H1 (cell line): Measurements from ENCODE around the gene CCDC102A. TPM values are rescaled to one million over a fixed set of nuclear protein-coding genes. Genes with fewer than 3 reads are reported as not detected.

Source experiments
- CTCF ChIA-PET: fragments of 300-600 bp; sonication (Branson Sonifier 250); formaldehyde crosslinking; loops from one replicate; lab custom pipeline; 2021; ENCODE audit not compliant: partially characterized antibody; lab: Charles Lee
- POLR2A ChIA-PET: fragments of 300-600 bp; sonication (Branson Sonifier 250); formaldehyde crosslinking; loops from one replicate; lab custom pipeline; 2021; ENCODE audit warnings: inconsistent platforms; ENCODE audit not compliant: partially characterized antibody; lab: Charles Lee
- DNase-seq, 2 experiments: peaks; one replicate each; pipeline versions ENCODE4 v3.0.0 to v3.0.0-alpha.2; 2010 to 2022; ENCODE audit warnings: low spot score in 2 of 2, low read depth in 1 of 2, mixed read lengths in 1 of 2
- FAIRE-seq: peaks from 2 replicates; lab custom pipeline; 2011; peaks lifted over from hg19 to GRCh38; lab: Jason Lieb, UNC
- H2AFZ ChIP-seq: 2 replicates; pipeline ENCODE4 v1.8.1; 2012; ENCODE audit warnings: low read length, inconsistent platforms
- H2AK5ac ChIP-seq: 2 replicates; pipeline ENCODE4 v1.6.1; 2013; ENCODE audit warnings: low read depth, low read length
- H2BK120ac ChIP-seq: replicated peaks from 2 replicates; pipeline ENCODE3; 2013; ENCODE audit warnings: low read depth, low read length, inconsistent platforms
- H2BK12ac ChIP-seq: 2 replicates; pipeline ENCODE4 v1.6.1; 2013; ENCODE audit warnings: low read depth, low read length
- H2BK15ac ChIP-seq: 2 replicates; pipeline ENCODE4 v1.6.1; 2013; ENCODE audit warnings: low read length
- H2BK20ac ChIP-seq: 2 replicates; pipeline ENCODE4 v1.6.1; 2013; ENCODE audit warnings: low read length
- H2BK5ac ChIP-seq: 2 replicates; pipeline ENCODE4 v1.6.1; 2013; ENCODE audit warnings: low read depth, low read length
- H3K14ac ChIP-seq: 2 replicates; pipeline ENCODE4 v1.6.1; 2013; ENCODE audit warnings: inconsistent platforms; ENCODE audit not compliant: insufficient read length
- H3K18ac ChIP-seq: 2 replicates; pipeline ENCODE4 v1.6.1; 2013; ENCODE audit warnings: low read length; ENCODE audit errors: extremely low read depth
- H3K23ac ChIP-seq: 2 replicates; pipeline ENCODE4 v1.6.1; 2013; ENCODE audit warnings: inconsistent platforms; ENCODE audit not compliant: insufficient read length
- H3K23me2 ChIP-seq: 2 replicates; pipeline ENCODE4 v1.6.1; 2013; ENCODE audit warnings: low read depth, low read length
- H3K27ac ChIP-seq: 2 replicates; pipeline ENCODE4 v1.6.1; 2011; ENCODE audit warnings: low read depth, low read length, inconsistent platforms
- H3K27me3 ChIP-seq, 4 experiments: replicated peaks in 1 of 4; 1 replicate in 1 of 4; 2 replicates in 3 of 4; pipeline versions ENCODE4 v1.6.1 to v1.8.1; 2011 to 2013; ENCODE audit warnings: low read length in 3 of 4, mild to moderate bottlenecking in 3 of 4, inconsistent platforms in 2 of 4, mixed read lengths in 2 of 4, moderate library complexity in 1 of 4; ENCODE audit not compliant: control insufficient read depth in 3 of 4, insufficient read depth in 3 of 4; ENCODE audit errors: extremely low read depth in 1 of 4
- H3K36me3 ChIP-seq, 4 experiments: 2 replicates each; pipeline versions ENCODE4 v1.6.1 to v1.8.1; 2011 to 2013; ENCODE audit warnings: mild to moderate bottlenecking in 4 of 4, low read length in 3 of 4, moderate library complexity in 2 of 4, control low read depth in 1 of 4, inconsistent platforms in 1 of 4; ENCODE audit not compliant: insufficient read depth in 4 of 4, control insufficient read depth in 2 of 4
- H3K4ac ChIP-seq: replicated peaks from 2 replicates; pipeline ENCODE3; 2013; ENCODE audit warnings: low read length, low read depth, mixed read lengths, inconsistent platforms; ENCODE audit not compliant: insufficient read length
- H3K4me1 ChIP-seq, 4 experiments: replicated peaks in 1 of 4; 1 replicate in 1 of 4; 2 replicates in 3 of 4; pipeline versions ENCODE4 v1.6.1 to v1.8.1; 2011 to 2013; ENCODE audit warnings: low read length in 3 of 4, inconsistent platforms in 2 of 4, mixed read lengths in 1 of 4; ENCODE audit not compliant: insufficient read depth in 4 of 4, control insufficient read depth in 3 of 4
- H3K4me2 ChIP-seq, 2 experiments: 2 replicates each; pipeline versions ENCODE4 v1.6.1 to v1.8.1; 2011 to 2013; ENCODE audit warnings: low read depth in 2 of 2, low read length in 2 of 2, control low read depth in 1 of 2, inconsistent platforms in 1 of 2, mild to moderate bottlenecking in 1 of 2; ENCODE audit not compliant: insufficient read depth in 1 of 2
- H3K4me3 ChIP-seq, 4 experiments: fragments of 200-600, 300-600 bp in 1 of 4; sonication (generic), shearing (Covaris generic), sonication (Bioruptor Twin) in 1 of 4; 2 replicates each; pipeline versions ENCODE4 v1.5.1 to v1.8.1; 2011 to 2016; ENCODE audit warnings: low read length in 4 of 4, low read depth in 3 of 4, control low read depth in 2 of 4, inconsistent platforms in 2 of 4, mild to moderate bottlenecking in 2 of 4, mixed read lengths in 1 of 4, moderate library complexity in 1 of 4; ENCODE audit not compliant: insufficient read depth in 2 of 4; ENCODE audit errors: extremely low read depth in 1 of 4
- H3K56ac ChIP-seq: replicated peaks from 2 replicates; pipeline ENCODE3; 2013; ENCODE audit warnings: low read depth, mild to moderate bottlenecking, mixed read lengths, low read length, inconsistent platforms; ENCODE audit not compliant: insufficient read length
- H3K79me1 ChIP-seq: 2 replicates; pipeline ENCODE4 v1.6.1; 2013; ENCODE audit warnings: low read depth, low read length, control low read depth
- H3K79me2 ChIP-seq, 2 experiments: 2 replicates each; pipeline versions ENCODE4 v1.6.1 to v1.8.1; 2012 to 2013; ENCODE audit warnings: low read length in 2 of 2, mild to moderate bottlenecking in 2 of 2, inconsistent platforms in 1 of 2; ENCODE audit not compliant: insufficient read depth in 2 of 2, control insufficient read depth in 1 of 2
- H3K9ac ChIP-seq, 4 experiments: replicated peaks in 1 of 4; 1 replicate in 1 of 4; 2 replicates in 3 of 4; pipeline versions ENCODE4 v1.6.1 to v1.8.1; 2011 to 2013; ENCODE audit warnings: low read depth in 3 of 4, low read length in 3 of 4, control low read depth in 2 of 4, mild to moderate bottlenecking in 2 of 4, moderate library complexity in 2 of 4, inconsistent platforms in 1 of 4; ENCODE audit errors: extremely low read depth in 1 of 4
- H3K9me3 ChIP-seq, 2 experiments: 2 replicates each; pipeline versions ENCODE4 v1.6.1 to v1.8.1; 2012 to 2013; ENCODE audit warnings: mild to moderate bottlenecking in 2 of 2, moderate library complexity in 2 of 2, control low read depth in 1 of 2, inconsistent platforms in 1 of 2, low read depth in 1 of 2, low read length in 1 of 2, mixed read lengths in 1 of 2; ENCODE audit not compliant: insufficient read depth in 2 of 2
- H4K20me1 ChIP-seq, 2 experiments: replicated peaks in 1 of 2; 2 replicates each; pipeline versions ENCODE3 to v1.8.1; 2011 to 2013; ENCODE audit warnings: inconsistent platforms in 2 of 2, low read length in 2 of 2, mild to moderate bottlenecking in 1 of 2; ENCODE audit not compliant: insufficient read depth in 2 of 2, control insufficient read depth in 1 of 2
- H4K5ac ChIP-seq: 2 replicates; pipeline ENCODE4 v1.6.1; 2013; ENCODE audit warnings: low read length, low read depth, mixed read lengths, inconsistent platforms; ENCODE audit not compliant: insufficient read length
- H4K8ac ChIP-seq: 2 replicates; pipeline ENCODE4 v1.8.0; 2013; ENCODE audit warnings: mild to moderate bottlenecking, moderate library complexity, low read length, inconsistent platforms; ENCODE audit not compliant: insufficient read depth; ENCODE audit errors: extremely low read depth
- H4K91ac ChIP-seq: replicated peaks from 2 replicates; pipeline ENCODE3; 2013; ENCODE audit warnings: low read length, mixed read lengths, inconsistent platforms; ENCODE audit not compliant: insufficient read length
- GTF2F1 ChIP-seq: IDR thresholded peaks from 2 replicates; pipeline ENCODE4 v1.6.1; 2012; ENCODE audit warnings: low read depth, low read length, improper control_type of control experiment, borderline replicate concordance
- KDM4A ChIP-seq: IDR thresholded peaks from one replicate; pipeline ENCODE4 v1.7.1; 2012; ENCODE audit warnings: low read depth, mild to moderate bottlenecking, moderate library complexity, low read length, inconsistent platforms; ENCODE audit not compliant: severe bottlenecking
- MAFK ChIP-seq: IDR thresholded peaks from 2 replicates; pipeline ENCODE4 v1.6.1; 2012; ENCODE audit warnings: low read depth, mild to moderate bottlenecking, improper control_type of control experiment, low read length
- POLR2A ChIP-seq, 2 experiments: IDR thresholded peaks; 1 replicate in 1 of 2; 2 replicates in 1 of 2; pipeline ENCODE4 v1.6.1; 2011; ENCODE audit warnings: low read depth in 2 of 2, low read length in 2 of 2, mild to moderate bottlenecking in 2 of 2; ENCODE audit errors: control extremely low read depth in 1 of 2
- RNF2 ChIP-seq: fragments of 200-900, 300-1000 bp; sonication (generic); IDR thresholded peaks from 2 replicates; pipeline ENCODE4 v1.7.1; 2016; ENCODE audit warnings: borderline replicate concordance, low read depth, mild to moderate bottlenecking, antibody characterized with exemption, low read length; ENCODE audit not compliant: poor library complexity, severe bottlenecking; ENCODE audit errors: missing control alignments
- WGBS, 2 experiments: shearing (Covaris generic) in 1 of 2; methylation state at CpG; one replicate each; pipeline versions ENCODE4 v1.1.6 to v1.1.7; 2013 to 2015; ENCODE audit warnings: low lambda C conversion rate in 2 of 2, mixed read lengths in 2 of 2, inconsistent platforms in 1 of 2, low coverage in 1 of 2, missing lambda C conversion rate in 1 of 2; ENCODE audit not compliant: insufficient replicate concordance in 2 of 2, insufficient coverage in 1 of 2, insufficient read length in 1 of 2; ENCODE audit errors: extremely low coverage in 1 of 2, missing lambda C conversion rate in 1 of 2; 5-methylcytosine and 5-hydroxymethylcytosine counted together
- polyA plus RNA-seq, 7 experiments: library from polyadenylated mRNA; depleted of rRNA in 3 of 7; stranded (reverse) in 5 of 7; unstranded in 2 of 7; fragments of >200 nt in 5 of 7; fragments of 200-250 nt in 2 of 7; gene quantifications; 1 replicate in 5 of 7; 2 replicates in 1 of 7; 4 replicates in 1 of 7; pipeline versions ENCODE4 v1.2.1 to v1.2.3, GENCODE V29; 2011 to 2013; ENCODE audit warnings: missing spikeins in 2 of 7, mixed read lengths in 2 of 7
- total RNA-seq: library from RNA; stranded (reverse); fragmentation: NEBNext Ultra II Directional; extraction: Animal tissue kit (Norgen Biotek cat#: 25700); gene quantifications from 2 replicates; pipeline ENCODE4 v1.2.1, GENCODE V29; 2021

The CCDC102A gene
- total and polyA plus RNA-seq, 2 of the 8 experiments (the other 6 are each of a cell fraction or from before 2014, with no cell fraction given), result 4.0 to 7.5 TPM

- no peak overlapping the region for H3K27ac ChIP-seq
- no peak overlapping the region for H2BK15ac ChIP-seq
- FAIRE-seq (no peak), DNase-seq (no peak)
- no peak overlapping the region for H4K91ac ChIP-seq
- H2BK120ac ChIP-seq, result no peak overlapping the region
- no peak overlapping the region for H3K4me2 ChIP-seq
- H3K4me1 ChIP-seq, result peaks cover 5 to 23% (median 17%) of the 10 kb centered on the region in 4 experiments
- no peak overlapping the region for H2BK20ac ChIP-seq
- no peak overlapping the region for H3K23ac ChIP-seq
- no peaks in the 10 kb centered on the region for H3K27me3 ChIP-seq
- H3K4me3 ChIP-seq, result no peak overlapping the region
- H3K56ac ChIP-seq, result no peak overlapping the region
- H3K36me3 ChIP-seq, result peaks cover 17 to 69% (median 51%) of the 10 kb centered on the region in 4 experiments
- H3K23me2 ChIP-seq, result peaks cover 1% of the 10 kb centered on the region; the same call in 1 of the 2 replicates
- no peak overlapping the region for H3K9ac ChIP-seq
- H4K20me1 ChIP-seq, result peaks cover 2 to 7% of the 10 kb centered on the region in 2 experiments
- ChIA-PET CTCF (interaction anchor here (1.3 kb wide), 1 partner anchor 45 kb away, joined by 3 read pairs; no protein-coding TSS in a partner anchor), POLR2A (interaction anchor here (0.7 to 1.0 kb wide), 2 partner anchors 12 to 20 kb away, joined by 3 read pairs; no protein-coding TSS in a partner anchor)
- no peaks in the 10 kb centered on the region for H3K9me3 ChIP-seq
- peaks cover 4 to 20% of the 10 kb centered on the region in 2 experiments; a peak in 3 of 4 replicates for H3K79me2 ChIP-seq
- H4K8ac ChIP-seq, result no peak overlapping the region
- no peak overlapping the region for H3K4ac ChIP-seq
- H3K14ac ChIP-seq, result no peak overlapping the region
- H2AFZ ChIP-seq, result no peak overlapping the region
- no peak overlapping the region for H2BK5ac ChIP-seq
- no peak overlapping the region for H2AK5ac ChIP-seq
- H4K5ac ChIP-seq, result no peak overlapping the region
- 98% methylated on average over 2 of the region's 2 CpGs; no CpG with 5 or more reads in 1 of the 2 experiments for WGBS, 2 experiments
- no peak overlapping the region for H3K18ac ChIP-seq
- peaks cover 10% of the 10 kb centered on the region for H3K79me1 ChIP-seq
- no peak overlapping the region for H2BK12ac ChIP-seq
- TF ChIP-seq GTF2F1 (no peak), RNF2 (no peak), POLR2A (IDR thresholded peaks at IDR 0.05; ENCODE audit: control extremely low read depth in 1 of 2, low read depth in 2 of 2, low read length in 2 of 2) (no peak), MAFK (no peak), KDM4A (no peak)
Measured at GRCh38 chr16:57468346-57468745, 68.0 kb downstream of the CCDC102A start.
